Tibial artery (tissue), 4 donors: ENCODE data around the gene AGRN.

ENCODE experiments used
- DNase-seq, 2 donors: peaks; one replicate each; pipeline ENCODE4 v3.0.0-alpha.2; 2019
- H3K27ac ChIP-seq, 2 donors: fragments of 200-600 bp; sonication (generic) in 1 of 2; 1 replicate in 1 of 2; 2 replicates in 1 of 2; pipeline ENCODE4 v1.5.1; 2018 to 2019; ENCODE audit warnings: mild to moderate bottlenecking in 1 of 2
- H3K27me3 ChIP-seq, 2 donors: fragments of 200-600 bp; sonication (generic) in 1 of 2; one replicate each; pipeline versions ENCODE4 v1.5.1 to v1.6.0; 2016 to 2019
- H3K36me3 ChIP-seq, 3 donors: fragments of 200-600 bp; sonication (generic) in 2 of 3; one replicate each; pipeline ENCODE4 v1.5.1; 2016 to 2019; ENCODE audit warnings: mild to moderate bottlenecking in 2 of 3
- H3K4me1 ChIP-seq, 4 donors: fragments of 200-600 bp; sonication (generic) in 2 of 4; 1 replicate in 3 of 4; 2 replicates in 1 of 4; pipeline ENCODE4 v1.5.1; 2016 to 2019
- H3K4me3 ChIP-seq, 2 donors: fragments of 200-600 bp; sonication (generic) in 1 of 2; 1 replicate in 1 of 2; 2 replicates in 1 of 2; pipeline ENCODE4 v1.5.1; 2018 to 2019; ENCODE audit warnings: mild to moderate bottlenecking in 2 of 2
- H3K9me3 ChIP-seq, 3 donors: fragments of 200-600 bp; sonication (generic) in 1 of 3; one replicate each; pipeline ENCODE4 v1.5.1; 2016 to 2019
- CTCF ChIP-seq, 2 experiments: fragments of 200-600 bp in 1 of 2; fragments of 450-650 bp in 1 of 2; IDR thresholded peaks; one replicate each; pipeline ENCODE4 v1.5.1; 2017 to 2019; ENCODE audit warnings: antibody characterized with exemption in 2 of 2, mild to moderate bottlenecking in 1 of 2, moderate library complexity in 1 of 2
- intact Hi-C: fragments of 100-400 bp; cut with DNase I; formaldehyde crosslinking; loops from one replicate; pipeline ENCODE4 v1.15.0; 2023; ENCODE audit warnings: low total_unique reads

AGRN gene

GRCh38 chr1:1023700-1024099 lies 3.8 kb downstream of the AGRN start:
- no peak overlapping the region for H3K4me3 ChIP-seq
- TF ChIP-seq CTCF (IDR thresholded peaks at IDR 0.05), result no peak
- intact Hi-C loops, result no loop called here
- H3K36me3 ChIP-seq, result no peaks in the 10 kb centered on the region
- H3K27me3 ChIP-seq, result peaks cover 0 to 2% of the 10 kb centered on the region in 2 donors
- no peaks in the 10 kb centered on the region for H3K9me3 ChIP-seq
- H3K27ac ChIP-seq, result no peak overlapping the region
- peaks cover 0 to 52% (median 16%) of the 10 kb centered on the region in 4 donors for H3K4me1 ChIP-seq
- no peak for DNase-seq

- TF ChIP-seq CTCF (IDR thresholded peaks at IDR 0.05), result no peak
- Histone ChIP-seq H3K36me3 (no peaks in the 10 kb centered on the region), H3K27me3 (peaks cover 0 to 2% of the 10 kb centered on the region in 2 donors), H3K27ac (no peak overlapping the region), H3K9me3 (no peaks in the 10 kb centered on the region), H3K4me3 (no peak overlapping the region), H3K4me1 (peaks cover 0 to 48% (median 12%) of the 10 kb centered on the region in 4 donors)
- intact Hi-C loops, result no loop called here
- no peak for DNase-seq
Measured at GRCh38 chr1:1024149-1024770, 4.3 kb downstream of the AGRN start.

GRCh38 chr1:1024771-1025699 lies 5.1 kb downstream of the AGRN start:
- H3K27ac ChIP-seq, result no peak overlapping the region
- H3K4me3 ChIP-seq, result no peak overlapping the region
- H3K9me3 ChIP-seq, result no peaks in the 10 kb centered on the region
- TF ChIP-seq CTCF (IDR thresholded peaks at IDR 0.05), result no peak
- H3K4me1 ChIP-seq, result peaks cover 0 to 48% (median 12%) of the 10 kb centered on the region in 4 donors
- no peaks in the 10 kb centered on the region for H3K36me3 ChIP-seq
- DNase-seq, result no peak
- H3K27me3 ChIP-seq, result peaks cover 0 to 2% of the 10 kb centered on the region in 2 donors
- intact Hi-C loops, result loop anchor here (5.0 kb wide), 1 partner anchor 47 kb away; the partner anchor contains the start of gene RNF223

- H3K36me3 ChIP-seq, result no peaks in the 10 kb centered on the region
- H3K4me1 ChIP-seq, result peaks cover 0 to 41% (median 7%) of the 10 kb centered on the region in 4 donors
- no peak for TF ChIP-seq CTCF (IDR thresholded peaks at IDR 0.05)
- intact Hi-C loops, result loop anchor here (5.0 kb wide), 1 partner anchor 47 kb away; the partner anchor contains the start of gene RNF223
- H3K27ac ChIP-seq, result no peak overlapping the region
- H3K9me3 ChIP-seq, result no peaks in the 10 kb centered on the region
- no peak overlapping the region for H3K4me3 ChIP-seq
- no peak for DNase-seq
- peaks cover 0 to 2% of the 10 kb centered on the region in 2 donors for H3K27me3 ChIP-seq
Measured at GRCh38 chr1:1025730-1026129, 5.8 kb downstream of the AGRN start.

GRCh38 chr1:1026599-1027413 lies 6.9 kb downstream of the AGRN start:
- intact Hi-C loops, result loop anchor here (5.0 kb wide), 1 partner anchor 45 kb away; the partner anchor contains the start of gene RNF223
- Histone ChIP-seq H3K9me3 (no peaks in the 10 kb centered on the region), H3K4me3 (no peak overlapping the region), H3K4me1 (peaks cover 0 to 30% (median 0%) of the 10 kb centered on the region in 4 donors), H3K27me3 (peaks cover 0 to 7% of the 10 kb centered on the region in 2 donors), H3K36me3 (no peaks in the 10 kb centered on the region), H3K27ac (no peak overlapping the region)
- no peak for DNase-seq
- TF ChIP-seq CTCF (IDR thresholded peaks at IDR 0.05), result no peak
